ENCODE data around the gene ADAT2. TPM values are rescaled to one million over a fixed set of nuclear protein-coding genes. Genes with fewer than 3 reads are reported as not detected.

Gene ADAT2
- polyA plus RNA-seq, 1 of the 3 experiments (the other 2 are of a cell fraction) = 5.4 TPM

DNA sequence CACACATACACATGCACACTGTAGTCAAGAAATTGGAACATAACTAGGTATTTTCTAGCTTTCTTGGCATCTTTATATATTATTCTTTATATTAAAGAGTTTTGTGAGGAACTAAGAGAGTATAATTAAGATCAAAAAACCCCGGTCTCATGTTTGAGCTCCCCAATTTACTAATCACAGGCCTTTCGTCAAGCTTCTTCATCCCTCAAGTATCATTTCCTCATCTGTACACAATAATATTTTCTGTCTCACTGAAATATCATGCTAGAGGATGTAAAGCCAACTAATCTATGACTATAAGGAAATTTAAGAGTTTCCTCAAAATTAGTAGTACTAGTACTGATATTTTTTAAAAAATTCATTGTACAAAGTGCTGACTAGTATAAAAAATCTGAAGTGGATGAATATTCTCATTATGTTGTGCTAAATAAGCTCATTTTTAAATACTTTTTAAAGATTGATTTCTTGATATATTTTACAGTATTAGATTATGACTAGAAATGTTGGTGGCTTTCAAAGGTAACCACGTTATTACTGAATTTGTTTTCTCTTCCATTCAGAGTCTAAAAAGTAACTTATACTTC, 28.1 kb upstream of the ADAT2 start:
- ChIA-PET POLR2A (no interaction called here), CTCF (no interaction called here)
- Histone ChIP-seq H3K9ac (no peak overlapping the region), H3K4me2 (no peak overlapping the region), H3K9me2 (no peaks in the 10 kb centered on the region), H3F3A (replicated peaks; ENCODE audit: insufficient read depth) (no peaks in the 10 kb centered on the region), H3K4me1 (ENCODE audit: control insufficient read depth in 1 of 2, insufficient read depth in 2 of 2, low read depth in 1 of 2, low read length in 1 of 2) (no peaks in the 10 kb centered on the region), H3K27ac (ENCODE audit: low read depth in 2 of 2, low read length in 1 of 2) (no peak overlapping the region), H3K79me2 (ENCODE audit: insufficient read depth) (no peaks in the 10 kb centered on the region), H3K27me3 (ENCODE audit: insufficient read depth) (no peaks in the 10 kb centered on the region), H3K4me3 (ENCODE audit: low read depth in 2 of 2, low read length in 1 of 2) (no peak overlapping the region), H3K36me3 (replicated peaks in 1 of 2; ENCODE audit: control insufficient read depth in 1 of 2, insufficient read depth in 2 of 2, low read length in 1 of 2) (peaks cover 10 to 25% of the 10 kb centered on the region in 2 experiments), H2AFZ (ENCODE audit: low read depth) (no peak overlapping the region), H4K20me1 (ENCODE audit: insufficient read depth) (no peaks in the 10 kb centered on the region), H3K9me3 (no peaks in the 10 kb centered on the region)
- TF ChIP-seq, protein P1, sequence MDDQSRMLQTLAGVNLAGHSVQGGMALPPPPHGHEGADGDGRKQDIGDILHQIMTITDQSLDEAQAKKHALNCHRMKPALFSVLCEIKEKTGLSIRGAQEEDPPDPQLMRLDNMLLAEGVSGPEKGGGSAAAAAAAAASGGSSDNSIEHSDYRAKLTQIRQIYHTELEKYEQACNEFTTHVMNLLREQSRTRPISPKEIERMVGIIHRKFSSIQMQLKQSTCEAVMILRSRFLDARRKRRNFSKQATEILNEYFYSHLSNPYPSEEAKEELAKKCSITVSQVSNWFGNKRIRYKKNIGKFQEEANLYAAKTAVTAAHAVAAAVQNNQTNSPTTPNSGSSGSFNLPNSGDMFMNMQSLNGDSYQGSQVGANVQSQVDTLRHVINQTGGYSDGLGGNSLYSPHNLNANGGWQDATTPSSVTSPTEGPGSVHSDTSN (IDR thresholded peaks at IDR 0.05) = no peak
- TF ChIP-seq, protein P2, sequence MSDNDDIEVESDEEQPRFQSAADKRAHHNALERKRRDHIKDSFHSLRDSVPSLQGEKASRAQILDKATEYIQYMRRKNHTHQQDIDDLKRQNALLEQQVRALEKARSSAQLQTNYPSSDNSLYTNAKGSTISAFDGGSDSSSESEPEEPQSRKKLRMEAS (IDR thresholded peaks at IDR 0.05; ENCODE audit: low read depth) = no peak
- no peak for TF ChIP-seq GABPA (IDR thresholded peaks at IDR 0.05; ENCODE audit: low read depth)
- TF ChIP-seq, protein P3, sequence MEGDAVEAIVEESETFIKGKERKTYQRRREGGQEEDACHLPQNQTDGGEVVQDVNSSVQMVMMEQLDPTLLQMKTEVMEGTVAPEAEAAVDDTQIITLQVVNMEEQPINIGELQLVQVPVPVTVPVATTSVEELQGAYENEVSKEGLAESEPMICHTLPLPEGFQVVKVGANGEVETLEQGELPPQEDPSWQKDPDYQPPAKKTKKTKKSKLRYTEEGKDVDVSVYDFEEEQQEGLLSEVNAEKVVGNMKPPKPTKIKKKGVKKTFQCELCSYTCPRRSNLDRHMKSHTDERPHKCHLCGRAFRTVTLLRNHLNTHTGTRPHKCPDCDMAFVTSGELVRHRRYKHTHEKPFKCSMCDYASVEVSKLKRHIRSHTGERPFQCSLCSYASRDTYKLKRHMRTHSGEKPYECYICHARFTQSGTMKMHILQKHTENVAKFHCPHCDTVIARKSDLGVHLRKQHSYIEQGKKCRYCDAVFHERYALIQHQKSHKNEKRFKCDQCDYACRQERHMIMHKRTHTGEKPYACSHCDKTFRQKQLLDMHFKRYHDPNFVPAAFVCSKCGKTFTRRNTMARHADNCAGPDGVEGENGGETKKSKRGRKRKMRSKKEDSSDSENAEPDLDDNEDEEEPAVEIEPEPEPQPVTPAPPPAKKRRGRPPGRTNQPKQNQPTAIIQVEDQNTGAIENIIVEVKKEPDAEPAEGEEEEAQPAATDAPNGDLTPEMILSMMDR (IDR thresholded peaks at IDR 0.05) = no peak
- no peak for TF ChIP-seq EZH2phosphoT487 (IDR thresholded peaks at IDR 0.05; ENCODE audit: borderline replicate concordance, low read depth)
- TF ChIP-seq TAF1 (IDR thresholded peaks at IDR 0.05; ENCODE audit: borderline replicate concordance, low read depth, low read length) = no peak
- no peak for TF ChIP-seq FOXJ3 (CRISPR knock-in tag; IDR thresholded peaks at IDR 0.05)
- TF ChIP-seq EP300 (IDR thresholded peaks at IDR 0.05; ENCODE audit: borderline replicate concordance in 1 of 2, low read depth in 1 of 2, low read length in 1 of 2) = no peak
- TF ChIP-seq NRF1 (IDR thresholded peaks at IDR 0.05; ENCODE audit: low read depth, low read length) = no peak
- TF ChIP-seq, protein P4, sequence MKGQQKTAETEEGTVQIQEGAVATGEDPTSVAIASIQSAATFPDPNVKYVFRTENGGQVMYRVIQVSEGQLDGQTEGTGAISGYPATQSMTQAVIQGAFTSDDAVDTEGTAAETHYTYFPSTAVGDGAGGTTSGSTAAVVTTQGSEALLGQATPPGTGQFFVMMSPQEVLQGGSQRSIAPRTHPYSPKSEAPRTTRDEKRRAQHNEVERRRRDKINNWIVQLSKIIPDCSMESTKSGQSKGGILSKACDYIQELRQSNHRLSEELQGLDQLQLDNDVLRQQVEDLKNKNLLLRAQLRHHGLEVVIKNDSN (IDR thresholded peaks at IDR 0.05; ENCODE audit: borderline replicate concordance, low read depth) = no peak
- no peak for TF ChIP-seq CHD2 (IDR thresholded peaks at IDR 0.05; ENCODE audit: low read length, partially characterized antibody)
- TF ChIP-seq MXI1 (IDR thresholded peaks at IDR 0.05; ENCODE audit: low read depth, low read length) = no peak
- WGBS (ENCODE audit: low lambda C conversion rate) = 93% methylated on average over 3 of the region's 3 CpGs
- no peak for DNase-seq

DNA sequence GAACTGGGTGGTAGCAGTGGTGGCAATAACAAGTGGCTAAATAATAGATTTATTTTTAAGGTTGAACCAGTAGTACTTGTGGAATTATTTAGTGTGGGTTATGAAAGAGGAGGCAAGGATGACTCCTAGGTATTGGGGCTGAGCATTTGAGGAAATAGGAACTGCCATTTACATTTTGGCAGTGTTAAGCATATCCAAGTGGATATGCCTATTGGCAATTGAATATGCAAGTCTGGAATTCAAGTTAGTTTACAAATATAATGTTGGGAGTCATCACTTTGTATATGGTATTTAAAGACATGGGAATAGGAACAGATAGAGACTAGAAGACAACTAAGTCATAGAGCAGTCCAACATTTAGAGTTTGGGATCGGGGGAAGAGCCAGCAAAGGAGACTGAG, 26.1 kb upstream of the ADAT2 start:
- no peaks in the 10 kb centered on the region for H3K4me1 ChIP-seq (ENCODE audit: control insufficient read depth in 1 of 2, insufficient read depth in 2 of 2, low read depth in 1 of 2, low read length in 1 of 2)
- no peaks in the 10 kb centered on the region for H4K20me1 ChIP-seq (ENCODE audit: insufficient read depth)
- no peak overlapping the region for H3K9ac ChIP-seq
- no peaks in the 10 kb centered on the region for H3K9me3 ChIP-seq
- CTCF ChIA-PET = no interaction called here
- no peaks in the 10 kb centered on the region for H3K79me2 ChIP-seq (ENCODE audit: insufficient read depth)
- no peaks in the 10 kb centered on the region for H3K27me3 ChIP-seq (ENCODE audit: insufficient read depth)
- no peaks in the 10 kb centered on the region for H3K9me2 ChIP-seq
- DNase-seq = no peak
- no peak overlapping the region for H3K27ac ChIP-seq (ENCODE audit: low read depth in 2 of 2, low read length in 1 of 2)
- no peak overlapping the region for H2AFZ ChIP-seq (ENCODE audit: low read depth)
- POLR2A ChIA-PET = no interaction called here
- no peak overlapping the region for H3K4me2 ChIP-seq
- peaks cover 27 to 36% of the 10 kb centered on the region in 2 experiments for H3K36me3 ChIP-seq (replicated peaks in 1 of 2; ENCODE audit: control insufficient read depth in 1 of 2, insufficient read depth in 2 of 2, low read length in 1 of 2)
- WGBS (ENCODE audit: low lambda C conversion rate) = 100% methylated on average over 1 of the region's 1 CpG
- H3F3A ChIP-seq (replicated peaks; ENCODE audit: insufficient read depth) = no peaks in the 10 kb centered on the region
- no peak overlapping the region for H3K4me3 ChIP-seq (ENCODE audit: low read depth in 2 of 2, low read length in 1 of 2)
- TF ChIP-seq RFX5 (IDR thresholded peaks at IDR 0.05; ENCODE audit: low read length) (no peak), POLR2AphosphoS5 (IDR thresholded peaks at IDR 0.05; ENCODE audit: low read depth, low read length) (no peak), SMC3 (IDR thresholded peaks at IDR 0.05; ENCODE audit: low read depth, low read length) (no peak), FOSL2 (IDR thresholded peaks at IDR 0.05; ENCODE audit: borderline replicate concordance, low read depth) (no peak), CHD2 (IDR thresholded peaks at IDR 0.05; ENCODE audit: low read length, partially characterized antibody) (no peak), FOXM1 (IDR thresholded peaks at IDR 0.05; ENCODE audit: low read depth) (no peak)
- TF ChIP-seq, protein P5, sequence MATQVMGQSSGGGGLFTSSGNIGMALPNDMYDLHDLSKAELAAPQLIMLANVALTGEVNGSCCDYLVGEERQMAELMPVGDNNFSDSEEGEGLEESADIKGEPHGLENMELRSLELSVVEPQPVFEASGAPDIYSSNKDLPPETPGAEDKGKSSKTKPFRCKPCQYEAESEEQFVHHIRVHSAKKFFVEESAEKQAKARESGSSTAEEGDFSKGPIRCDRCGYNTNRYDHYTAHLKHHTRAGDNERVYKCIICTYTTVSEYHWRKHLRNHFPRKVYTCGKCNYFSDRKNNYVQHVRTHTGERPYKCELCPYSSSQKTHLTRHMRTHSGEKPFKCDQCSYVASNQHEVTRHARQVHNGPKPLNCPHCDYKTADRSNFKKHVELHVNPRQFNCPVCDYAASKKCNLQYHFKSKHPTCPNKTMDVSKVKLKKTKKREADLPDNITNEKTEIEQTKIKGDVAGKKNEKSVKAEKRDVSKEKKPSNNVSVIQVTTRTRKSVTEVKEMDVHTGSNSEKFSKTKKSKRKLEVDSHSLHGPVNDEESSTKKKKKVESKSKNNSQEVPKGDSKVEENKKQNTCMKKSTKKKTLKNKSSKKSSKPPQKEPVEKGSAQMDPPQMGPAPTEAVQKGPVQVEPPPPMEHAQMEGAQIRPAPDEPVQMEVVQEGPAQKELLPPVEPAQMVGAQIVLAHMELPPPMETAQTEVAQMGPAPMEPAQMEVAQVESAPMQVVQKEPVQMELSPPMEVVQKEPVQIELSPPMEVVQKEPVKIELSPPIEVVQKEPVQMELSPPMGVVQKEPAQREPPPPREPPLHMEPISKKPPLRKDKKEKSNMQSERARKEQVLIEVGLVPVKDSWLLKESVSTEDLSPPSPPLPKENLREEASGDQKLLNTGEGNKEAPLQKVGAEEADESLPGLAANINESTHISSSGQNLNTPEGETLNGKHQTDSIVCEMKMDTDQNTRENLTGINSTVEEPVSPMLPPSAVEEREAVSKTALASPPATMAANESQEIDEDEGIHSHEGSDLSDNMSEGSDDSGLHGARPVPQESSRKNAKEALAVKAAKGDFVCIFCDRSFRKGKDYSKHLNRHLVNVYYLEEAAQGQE (IDR thresholded peaks at IDR 0.05; ENCODE audit: low read depth, low read length) = no peak
- TF ChIP-seq, protein P2 (IDR thresholded peaks at IDR 0.05; ENCODE audit: low read depth) = no peak
- TF ChIP-seq, protein P4 (IDR thresholded peaks at IDR 0.05; ENCODE audit: borderline replicate concordance, low read depth) = no peak
